ENCODE measurements around the gene CNTFR.

DNA sequence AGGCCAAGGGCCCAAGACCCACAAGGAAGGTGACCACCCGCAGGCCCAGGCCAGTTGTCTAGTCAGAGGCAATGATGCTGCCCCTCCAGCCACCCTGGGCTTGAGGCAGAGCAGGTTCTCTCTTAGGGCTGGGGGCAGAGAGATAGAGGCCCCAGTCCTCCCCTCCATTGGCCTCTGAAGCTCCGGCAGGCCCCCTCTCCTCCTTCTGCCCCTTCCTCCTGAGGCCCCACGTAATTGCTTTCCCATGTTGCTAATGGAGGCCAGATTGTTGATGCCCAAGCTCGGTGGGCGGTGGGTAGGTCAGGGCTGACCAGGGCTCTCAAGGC is 40.2 kb downstream of the CNTFR start:
- TF ChIP-seq, protein P1, sequence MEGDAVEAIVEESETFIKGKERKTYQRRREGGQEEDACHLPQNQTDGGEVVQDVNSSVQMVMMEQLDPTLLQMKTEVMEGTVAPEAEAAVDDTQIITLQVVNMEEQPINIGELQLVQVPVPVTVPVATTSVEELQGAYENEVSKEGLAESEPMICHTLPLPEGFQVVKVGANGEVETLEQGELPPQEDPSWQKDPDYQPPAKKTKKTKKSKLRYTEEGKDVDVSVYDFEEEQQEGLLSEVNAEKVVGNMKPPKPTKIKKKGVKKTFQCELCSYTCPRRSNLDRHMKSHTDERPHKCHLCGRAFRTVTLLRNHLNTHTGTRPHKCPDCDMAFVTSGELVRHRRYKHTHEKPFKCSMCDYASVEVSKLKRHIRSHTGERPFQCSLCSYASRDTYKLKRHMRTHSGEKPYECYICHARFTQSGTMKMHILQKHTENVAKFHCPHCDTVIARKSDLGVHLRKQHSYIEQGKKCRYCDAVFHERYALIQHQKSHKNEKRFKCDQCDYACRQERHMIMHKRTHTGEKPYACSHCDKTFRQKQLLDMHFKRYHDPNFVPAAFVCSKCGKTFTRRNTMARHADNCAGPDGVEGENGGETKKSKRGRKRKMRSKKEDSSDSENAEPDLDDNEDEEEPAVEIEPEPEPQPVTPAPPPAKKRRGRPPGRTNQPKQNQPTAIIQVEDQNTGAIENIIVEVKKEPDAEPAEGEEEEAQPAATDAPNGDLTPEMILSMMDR (optimal IDR thresholded peaks at IDR 0.05 in 1 of 3, IDR thresholded peaks at IDR 0.05 in 1 of 3, conservative IDR thresholded peaks at IDR 0.05 in 1 of 3; ENCODE audit: extremely low read depth in 1 of 3, insufficient read depth in 2 of 3, low read length in 3 of 3): no peak
- TF ChIP-seq EZH2 (IDR thresholded peaks at IDR 0.05; ENCODE audit: low read length): no peak
